ENCODE results near the gene MAP3K6. TPM values are rescaled to one million over a fixed set of nuclear protein-coding genes. Genes with fewer than 3 reads are reported as not detected.
A peak's percentile ranks its signal among the peaks of the same experiment; 100 is the strongest.

The MAP3K6 gene
- total and polyA plus RNA-seq, 11 donors, result 21.1 to 77.0 (median 47.5) TPM

GRCh38 chr1:27356277-27356618 lies 10.5 kb downstream of the MAP3K6 start:
- no peak overlapping the region for H3K27ac ChIP-seq
- peaks cover 0 to 31% (median 6%) of the 10 kb centered on the region in 12 donors for H3K4me1 ChIP-seq
- peaks cover 0 to 81% (median 73%) of the 10 kb centered on the region in 9 donors for H3K36me3 ChIP-seq
- TF ChIP-seq CTCF (IDR thresholded peaks at IDR 0.05) (no peak), POLR2A (IDR thresholded peaks at IDR 0.05) (no peak)
- H3K27me3 ChIP-seq, result no peaks in the 10 kb centered on the region
- no peak overlapping the region for H3K4me3 ChIP-seq
- intact Hi-C loops (cut with DNase I), result loop anchor here in 9 of 10 donors (2.0 to 10.0 kb wide), 4 partner anchors 33 to 55 kb away; partner anchors contain the start of gene GPR3 (in 8 of the 9)
- no peak for ATAC-seq
- WGBS, 4 donors, result 91 to 95% (median 93%) methylated on average over 8 to 13 of the region's 13 CpGs
- peak in 1 of 5 donors; percentile 21 for DNase-seq
- H3K9me3 ChIP-seq, result no peaks in the 10 kb centered on the region

- no peak for DNase-seq
- no peak for ATAC-seq
- Histone ChIP-seq H3K27me3 (no peaks in the 10 kb centered on the region), H3K27ac (no peak overlapping the region), H3K36me3 (peaks cover 0 to 75% (median 67%) of the 10 kb centered on the region in 9 donors), H3K9me3 (no peaks in the 10 kb centered on the region), H3K4me3 (no peak overlapping the region), H3K4me1 (peaks cover 0 to 32% (median 11%) of the 10 kb centered on the region in 12 donors)
- 86 to 96% (median 95%) methylated on average over 5 of the region's 5 CpGs for WGBS, 4 donors
- TF ChIP-seq POLR2A (IDR thresholded peaks at IDR 0.05) (no peak), CTCF (IDR thresholded peaks at IDR 0.05) (no peak)
- intact Hi-C loops (cut with DNase I), result loop anchor here in 9 of 10 donors (2.0 to 10.0 kb wide), 4 partner anchors 33 to 55 kb away; partner anchors contain the start of gene GPR3 (in 8 of the 9)
Measured at GRCh38 chr1:27355683-27356082, 11.1 kb downstream of the MAP3K6 start.

GRCh38 chr1:27353629-27354028 lies 13.1 kb downstream of the MAP3K6 start:
- Histone ChIP-seq H3K4me3 (no peak overlapping the region), H3K27ac (no peak overlapping the region), H3K36me3 (peaks cover 0 to 55% (median 50%) of the 10 kb centered on the region in 9 donors), H3K27me3 (no peaks in the 10 kb centered on the region), H3K9me3 (no peaks in the 10 kb centered on the region), H3K4me1 (peaks cover 0 to 41% (median 26%) of the 10 kb centered on the region in 12 donors)
- TF ChIP-seq CTCF (IDR thresholded peaks at IDR 0.05) (no peak), POLR2A (IDR thresholded peaks at IDR 0.05) (no peak)
- DNase-seq (no peak), ATAC-seq (no peak)
- 90 to 100% (median 95%) methylated on average over 3 of the region's 3 CpGs for WGBS, 4 donors
- intact Hi-C loops (cut with DNase I), result loop anchor here in 2 of 10 donors (5.0 to 10.0 kb wide), 2 partner anchors 41 to 49 kb away; no protein-coding TSS in a partner anchor

GRCh38 chr1:27353166-27353565 lies 13.6 kb downstream of the MAP3K6 start:
- ATAC-seq (peak in 1 of 4 donors; percentile 2), DNase-seq (peak in 1 of 5 donors; percentile 66)
- WGBS, 4 donors, result 86 to 92% (median 88%) methylated on average over 7 to 13 of the region's 13 CpGs
- Histone ChIP-seq H3K4me3 (no peak overlapping the region), H3K4me1 (peaks cover 0 to 42% (median 26%) of the 10 kb centered on the region in 12 donors), H3K9me3 (no peaks in the 10 kb centered on the region), H3K27ac (no peak overlapping the region), H3K36me3 (peaks cover 0 to 50% (median 46%) of the 10 kb centered on the region in 9 donors), H3K27me3 (no peaks in the 10 kb centered on the region)
- TF ChIP-seq CTCF (IDR thresholded peaks at IDR 0.05) (no peak), POLR2A (IDR thresholded peaks at IDR 0.05) (no peak)
- intact Hi-C loops (cut with DNase I), result loop anchor here in 2 of 10 donors (5.0 to 10.0 kb wide), 2 partner anchors 41 to 48 kb away; no protein-coding TSS in a partner anchor
